DND-41 (cell line): ENCODE measurements around the gene VWA8.

ENCODE experiments used
- ATAC-seq: fragments of 200-7000 bp; cut with Tn5 transposase; 3 replicates; pipeline ENCODE4 v1.9.1; 2021; ENCODE audit warnings: low read depth; ENCODE audit not compliant: insufficient read depth
- DNase-seq: peaks from one replicate; pipeline ENCODE4 v3.0.0-alpha.2; 2020
- H2AFZ ChIP-seq: 2 replicates; pipeline ENCODE4 v1.6.0; 2012; ENCODE audit warnings: low read depth, low read length
- H3K27ac ChIP-seq: 2 replicates; pipeline ENCODE4 v1.5.1; 2012; ENCODE audit warnings: low read length, inconsistent platforms
- H3K27me3 ChIP-seq: fragments of 200-600 bp; sonication (generic); 2 replicates; pipeline ENCODE4 v1.6.0; 2012; ENCODE audit warnings: low read length, mild to moderate bottlenecking, inconsistent platforms; ENCODE audit not compliant: insufficient read depth, poor library complexity
- H3K36me3 ChIP-seq: 2 replicates; pipeline ENCODE4 v1.5.1; 2012; ENCODE audit warnings: low read length, inconsistent platforms; ENCODE audit not compliant: insufficient read depth
- H3K4me1 ChIP-seq: 2 replicates; pipeline ENCODE4 v1.5.1; 2012; ENCODE audit warnings: mild to moderate bottlenecking, low read length; ENCODE audit not compliant: insufficient read depth
- H3K4me2 ChIP-seq: 2 replicates; pipeline ENCODE4 v1.6.0; 2012; ENCODE audit warnings: mild to moderate bottlenecking, moderate library complexity, low read length, inconsistent platforms; ENCODE audit not compliant: insufficient read depth
- H3K4me3 ChIP-seq, 2 experiments: fragments of 200-600 bp in 1 of 2; shearing (Covaris generic) in 1 of 2; 2 replicates each; pipeline ENCODE4 v1.5.1; 2012 to 2016; ENCODE audit warnings: inconsistent platforms in 2 of 2, low read length in 2 of 2, mild to moderate bottlenecking in 2 of 2, low read depth in 1 of 2, moderate library complexity in 1 of 2
- H3K79me2 ChIP-seq: 2 replicates; pipeline ENCODE4 v1.6.0; 2012; ENCODE audit warnings: low read length, inconsistent platforms; ENCODE audit not compliant: insufficient read depth
- H3K9ac ChIP-seq: 2 replicates; pipeline ENCODE4 v1.6.0; 2012; ENCODE audit warnings: low read depth, mild to moderate bottlenecking, inconsistent platforms, low read length, moderate library complexity
- H3K9me3 ChIP-seq: 2 replicates; pipeline ENCODE4 v1.5.1; 2012; ENCODE audit warnings: low read length, moderate library complexity, mild to moderate bottlenecking, inconsistent platforms; ENCODE audit not compliant: insufficient read depth, severe bottlenecking
- H4K20me1 ChIP-seq: 2 replicates; pipeline ENCODE4 v1.6.0; 2012; ENCODE audit warnings: low read length; ENCODE audit not compliant: insufficient read depth
- EZH2 ChIP-seq: IDR thresholded peaks from 3 replicates; pipeline ENCODE4 v1.6.1; 2012; ENCODE audit warnings: borderline replicate concordance, low read depth, mild to moderate bottlenecking, moderate library complexity, low read length, inconsistent platforms; ENCODE audit not compliant: severe bottlenecking
- TF ChIP-seq, protein P1 (sequence below): IDR thresholded peaks from 2 replicates; pipeline ENCODE4 v1.5.1; 2012; ENCODE audit warnings: borderline replicate concordance, low read length, moderate library complexity, mild to moderate bottlenecking; ENCODE audit not compliant: poor library complexity, severe bottlenecking; ENCODE audit errors: extremely low read depth

The VWA8 gene

DNA sequence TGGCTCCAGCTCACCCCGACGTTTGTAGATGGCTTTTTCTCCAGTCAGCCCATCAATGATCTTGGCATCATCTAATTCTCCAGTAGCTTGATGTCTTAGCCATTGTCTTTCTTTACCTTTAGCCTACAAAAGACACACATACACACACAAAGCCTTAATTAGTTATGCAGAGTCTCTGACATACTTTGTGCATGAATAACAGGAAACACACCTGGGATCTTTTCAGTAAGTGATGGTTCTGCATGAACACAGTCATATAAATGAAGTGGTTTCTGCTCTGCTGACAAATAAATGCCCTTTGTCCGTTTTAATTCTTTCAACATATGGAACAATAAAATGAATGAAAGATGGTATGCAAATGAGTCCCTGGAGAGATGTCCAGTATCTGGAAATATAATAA is 370.3 kb downstream of the VWA8 start:
- peaks cover 18% of the 10 kb centered on the region; the same call in 1 of the 2 replicates for H3K36me3 ChIP-seq
- H3K27ac ChIP-seq: no peak overlapping the region
- no peaks in the 10 kb centered on the region for H3K4me1 ChIP-seq
- H3K4me2 ChIP-seq: no peak overlapping the region
- H3K27me3 ChIP-seq: no peaks in the 10 kb centered on the region
- no peak overlapping the region for H2AFZ ChIP-seq
- no peaks in the 10 kb centered on the region for H3K79me2 ChIP-seq
- no peak overlapping the region for H3K9ac ChIP-seq
- TF ChIP-seq, protein P1, sequence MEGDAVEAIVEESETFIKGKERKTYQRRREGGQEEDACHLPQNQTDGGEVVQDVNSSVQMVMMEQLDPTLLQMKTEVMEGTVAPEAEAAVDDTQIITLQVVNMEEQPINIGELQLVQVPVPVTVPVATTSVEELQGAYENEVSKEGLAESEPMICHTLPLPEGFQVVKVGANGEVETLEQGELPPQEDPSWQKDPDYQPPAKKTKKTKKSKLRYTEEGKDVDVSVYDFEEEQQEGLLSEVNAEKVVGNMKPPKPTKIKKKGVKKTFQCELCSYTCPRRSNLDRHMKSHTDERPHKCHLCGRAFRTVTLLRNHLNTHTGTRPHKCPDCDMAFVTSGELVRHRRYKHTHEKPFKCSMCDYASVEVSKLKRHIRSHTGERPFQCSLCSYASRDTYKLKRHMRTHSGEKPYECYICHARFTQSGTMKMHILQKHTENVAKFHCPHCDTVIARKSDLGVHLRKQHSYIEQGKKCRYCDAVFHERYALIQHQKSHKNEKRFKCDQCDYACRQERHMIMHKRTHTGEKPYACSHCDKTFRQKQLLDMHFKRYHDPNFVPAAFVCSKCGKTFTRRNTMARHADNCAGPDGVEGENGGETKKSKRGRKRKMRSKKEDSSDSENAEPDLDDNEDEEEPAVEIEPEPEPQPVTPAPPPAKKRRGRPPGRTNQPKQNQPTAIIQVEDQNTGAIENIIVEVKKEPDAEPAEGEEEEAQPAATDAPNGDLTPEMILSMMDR: no peak
- TF ChIP-seq EZH2: no peak
- no peak overlapping the region for H3K4me3 ChIP-seq
- DNase-seq (no peak), ATAC-seq (no peak)
- no peaks in the 10 kb centered on the region for H4K20me1 ChIP-seq
- H3K9me3 ChIP-seq: no peaks in the 10 kb centered on the region

DNA sequence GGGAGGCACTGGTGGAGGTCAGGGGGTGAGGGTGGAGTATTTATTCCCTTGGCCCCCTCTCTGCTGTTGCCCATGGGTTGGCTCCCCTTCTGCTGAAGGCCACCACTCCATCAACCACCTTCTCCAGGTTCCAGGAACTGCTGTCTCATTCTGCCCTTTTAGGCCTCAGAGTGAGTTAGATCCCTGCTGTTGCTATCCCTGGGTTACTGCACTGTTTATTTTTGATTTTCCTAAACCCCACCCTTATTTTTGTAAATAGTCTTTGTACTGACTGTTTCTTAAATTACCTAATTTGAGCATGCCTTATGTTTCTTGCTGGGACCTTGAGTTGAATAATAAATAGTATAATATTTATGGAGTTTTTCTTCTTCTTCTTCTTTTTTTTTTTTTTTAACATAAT is 370.8 kb downstream of the VWA8 start:
- ATAC-seq (no peak), DNase-seq (no peak)
- H3K4me1 ChIP-seq: no peaks in the 10 kb centered on the region
- no peak overlapping the region for H2AFZ ChIP-seq
- no peak overlapping the region for H3K9ac ChIP-seq
- H3K4me3 ChIP-seq: no peak overlapping the region
- peaks cover 18% of the 10 kb centered on the region; the same call in 1 of the 2 replicates for H3K36me3 ChIP-seq
- no peaks in the 10 kb centered on the region for H3K9me3 ChIP-seq
- H3K27ac ChIP-seq: no peak overlapping the region
- H3K4me2 ChIP-seq: no peak overlapping the region
- H3K27me3 ChIP-seq: no peaks in the 10 kb centered on the region
- no peaks in the 10 kb centered on the region for H4K20me1 ChIP-seq
- no peaks in the 10 kb centered on the region for H3K79me2 ChIP-seq
- no peak for TF ChIP-seq EZH2
- TF ChIP-seq, protein P1: no peak

DNA sequence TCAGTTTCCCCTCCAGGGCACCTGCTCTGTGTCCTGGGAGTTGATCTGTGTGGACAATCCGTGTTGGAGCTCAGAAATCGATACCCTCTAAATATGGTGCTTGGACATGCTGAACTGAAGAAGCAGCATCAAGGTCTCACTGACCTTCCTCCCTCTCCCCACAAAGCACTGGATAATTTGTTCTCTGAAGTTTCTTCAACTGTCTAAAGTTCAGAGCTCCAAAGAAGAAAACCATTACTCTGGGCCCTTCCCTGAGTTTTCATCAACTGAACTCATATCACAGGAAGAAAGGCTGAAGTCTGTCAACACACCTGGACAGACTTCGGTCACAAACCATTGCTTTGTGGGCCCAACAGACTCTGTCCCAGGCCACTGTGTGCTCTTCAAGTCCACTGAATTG is 371.5 kb downstream of the VWA8 start:
- DNase-seq (no peak), ATAC-seq (no peak)
- Histone ChIP-seq H3K9me3 (no peaks in the 10 kb centered on the region), H3K9ac (no peak overlapping the region), H3K4me1 (no peaks in the 10 kb centered on the region), H3K4me3 (no peak overlapping the region), H4K20me1 (no peaks in the 10 kb centered on the region), H3K27me3 (no peaks in the 10 kb centered on the region), H3K36me3 (peaks cover 18% of the 10 kb centered on the region; the same call in 1 of the 2 replicates), H3K4me2 (no peak overlapping the region), H3K27ac (no peak overlapping the region), H3K79me2 (no peaks in the 10 kb centered on the region), H2AFZ (no peak overlapping the region)
- no peak for TF ChIP-seq EZH2
- TF ChIP-seq, protein P1: no peak

DNA sequence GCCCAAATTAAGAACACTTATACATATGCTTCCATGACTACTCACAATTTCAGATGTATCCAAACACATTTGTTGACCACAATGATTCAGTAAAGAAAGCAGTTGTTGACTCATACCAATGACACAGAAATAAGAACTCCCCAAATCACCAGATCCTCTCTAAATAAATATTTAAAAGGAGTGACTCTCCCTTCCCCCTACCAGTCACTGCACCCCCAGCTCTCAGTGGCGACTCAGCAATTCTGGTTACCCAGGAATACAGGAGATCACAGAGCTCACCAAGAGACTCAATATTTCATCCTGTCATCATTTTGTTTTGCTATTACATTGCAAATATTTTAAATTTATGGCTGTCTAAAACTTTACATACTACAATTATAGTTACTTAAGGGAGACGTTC is 372.0 kb downstream of the VWA8 start:
- Histone ChIP-seq H3K27ac (no peak overlapping the region), H3K4me1 (no peaks in the 10 kb centered on the region), H3K36me3 (peaks cover 18% of the 10 kb centered on the region; the same call in 1 of the 2 replicates), H3K4me2 (no peak overlapping the region), H3K9me3 (no peaks in the 10 kb centered on the region), H3K9ac (no peak overlapping the region), H3K27me3 (no peaks in the 10 kb centered on the region), H3K79me2 (no peaks in the 10 kb centered on the region), H4K20me1 (no peaks in the 10 kb centered on the region), H2AFZ (no peak overlapping the region), H3K4me3 (no peak overlapping the region)
- no peak for ATAC-seq
- DNase-seq: no peak
- no peak for TF ChIP-seq EZH2
- TF ChIP-seq, protein P1: no peak
